ENCODE measurements around the gene CLN6.
"Not testable (repeated sequence)": the region's sequence is repeated elsewhere in the genome, so short reads cannot be mapped to it uniquely, and the experiment has no call there.

CLN6 gene

DNA sequence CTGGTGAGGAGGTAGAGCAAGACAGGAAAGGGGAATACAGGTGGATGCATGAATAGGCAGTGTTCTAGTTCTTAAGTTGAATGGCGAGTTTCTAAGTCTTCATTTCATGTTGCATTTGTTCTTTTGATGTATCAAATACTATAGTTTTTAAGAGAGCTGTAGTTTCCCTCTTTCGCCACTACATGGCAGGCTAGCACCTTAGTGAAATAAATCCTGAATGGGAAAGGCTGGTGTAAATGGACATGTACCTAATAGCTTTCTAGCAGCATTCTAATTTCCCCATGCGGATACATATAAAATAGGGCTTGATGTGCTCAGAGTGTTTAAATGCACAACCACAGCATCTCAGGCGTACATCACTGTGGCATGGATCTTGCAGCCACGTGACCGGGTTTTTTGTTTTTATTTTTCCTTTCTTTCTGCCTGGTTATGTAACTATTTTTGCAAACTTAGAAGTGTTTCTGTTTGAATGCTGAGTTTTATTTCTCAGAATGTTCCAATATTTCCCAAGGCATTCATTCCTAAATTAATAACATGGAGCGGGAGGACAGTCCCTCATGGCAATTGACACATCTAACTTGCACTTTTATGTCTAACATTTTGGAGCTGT, 23.5 kb upstream of the CLN6 start:
- DNase-seq = peak; percentile 72

DNA sequence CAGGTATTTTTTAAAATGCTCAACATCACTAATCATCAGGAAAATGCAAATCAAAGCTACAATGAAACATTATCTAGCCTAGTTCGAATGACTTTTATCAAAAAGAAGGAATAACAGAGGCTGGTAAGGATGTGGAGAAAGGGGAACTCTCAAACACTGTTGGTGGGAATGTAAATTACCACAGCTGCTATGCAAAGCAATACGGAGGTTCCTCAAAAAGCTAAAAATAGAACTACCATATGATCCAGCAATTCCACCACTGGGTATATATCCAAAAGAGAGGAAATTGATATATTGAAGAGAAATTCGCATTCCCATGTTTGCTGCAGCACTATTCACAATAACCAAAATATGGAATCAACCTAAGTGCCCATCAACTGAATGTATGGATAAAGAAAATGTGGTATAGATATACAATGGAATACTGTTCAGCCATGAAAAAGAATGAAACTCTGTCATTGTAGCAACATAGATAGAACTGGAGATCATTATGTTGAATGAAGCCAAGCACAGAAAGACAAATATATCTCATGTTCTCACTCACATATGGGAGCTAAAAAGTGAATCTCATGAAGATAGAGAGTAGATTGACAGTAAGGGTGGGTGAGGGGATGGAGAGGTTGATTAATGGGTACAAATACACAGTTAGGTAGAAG, 19.7 kb upstream of the CLN6 start:
- DNase-seq = no peak

DNA sequence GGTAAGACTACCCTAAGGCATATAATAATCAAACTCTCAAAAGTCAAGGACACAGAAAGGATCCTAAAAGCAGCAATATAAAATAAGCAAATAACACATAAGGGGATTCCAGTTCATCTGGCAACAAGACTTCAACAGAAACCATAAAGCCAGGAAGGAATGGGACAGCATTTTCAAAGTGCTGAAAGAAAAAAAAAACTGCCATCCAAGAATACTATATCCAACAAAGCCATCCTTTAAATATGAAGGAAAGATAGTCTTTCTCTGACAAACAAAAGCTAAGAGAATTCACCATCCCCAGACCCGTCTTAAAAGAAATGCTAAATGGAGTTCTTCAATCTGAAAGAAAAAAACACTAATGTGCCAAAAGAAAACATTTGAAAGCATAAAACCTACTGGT, 14.7 kb upstream of the CLN6 start:
- no peak for DNase-seq

DNA sequence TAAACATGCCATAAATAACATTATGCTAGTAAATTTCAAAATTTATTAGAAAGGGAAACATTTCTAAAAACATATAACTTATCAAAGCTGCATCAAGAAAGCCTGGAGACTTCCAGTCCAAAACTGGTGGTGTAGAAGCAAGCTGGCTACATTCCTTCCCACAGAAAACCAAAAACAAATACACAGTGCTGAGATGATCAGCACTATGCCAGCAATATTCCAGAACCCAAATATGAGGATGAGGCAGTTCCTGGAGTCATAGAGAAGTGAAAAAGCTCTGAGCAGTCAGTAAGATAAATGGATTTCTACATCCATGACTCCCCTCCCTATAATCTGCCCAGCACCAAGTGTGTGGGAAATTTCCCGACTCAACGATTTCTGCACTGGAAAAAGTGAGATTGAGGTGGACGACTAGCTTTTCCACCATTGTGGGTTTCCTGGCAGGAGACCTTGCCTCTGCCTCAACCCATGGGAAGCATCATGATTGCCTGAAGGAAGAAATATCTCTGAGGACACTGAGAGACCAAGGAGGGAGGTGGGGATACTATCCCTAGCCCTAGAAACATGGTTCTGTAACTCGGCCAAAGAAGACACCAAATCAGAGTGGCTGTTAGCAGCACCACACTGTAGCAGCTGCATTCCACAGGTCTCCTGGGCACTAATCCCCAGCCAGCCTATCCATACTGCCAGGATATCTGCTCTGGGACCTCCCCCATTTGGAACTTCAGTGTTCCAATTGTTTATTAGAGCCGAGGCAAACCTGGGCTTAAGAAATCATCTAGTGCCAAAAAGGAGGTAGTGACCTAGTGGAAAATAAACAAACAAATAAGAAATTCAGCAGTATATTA, 11.8 kb upstream of the CLN6 start:
- DNase-seq = no peak

DNA sequence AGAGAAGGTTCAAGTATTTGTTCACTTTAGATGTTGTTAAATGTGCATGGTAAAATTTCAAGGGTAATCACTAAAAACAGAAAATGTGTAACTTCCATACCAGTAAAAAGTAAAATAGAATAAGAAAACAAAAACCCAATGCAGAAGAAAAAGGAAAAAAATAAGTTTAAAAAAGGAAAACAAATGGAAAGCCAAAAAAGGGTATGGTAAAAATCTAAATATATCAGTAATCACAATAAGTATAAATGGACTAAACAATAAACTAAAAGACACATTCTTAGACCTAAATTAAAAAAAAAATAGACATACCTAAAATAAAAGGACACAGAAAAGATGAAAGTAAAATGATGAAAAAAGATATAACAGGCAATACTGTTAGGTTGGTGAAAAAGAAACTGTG, 9.5 kb upstream of the CLN6 start:
- DNase-seq = no peak

DNA sequence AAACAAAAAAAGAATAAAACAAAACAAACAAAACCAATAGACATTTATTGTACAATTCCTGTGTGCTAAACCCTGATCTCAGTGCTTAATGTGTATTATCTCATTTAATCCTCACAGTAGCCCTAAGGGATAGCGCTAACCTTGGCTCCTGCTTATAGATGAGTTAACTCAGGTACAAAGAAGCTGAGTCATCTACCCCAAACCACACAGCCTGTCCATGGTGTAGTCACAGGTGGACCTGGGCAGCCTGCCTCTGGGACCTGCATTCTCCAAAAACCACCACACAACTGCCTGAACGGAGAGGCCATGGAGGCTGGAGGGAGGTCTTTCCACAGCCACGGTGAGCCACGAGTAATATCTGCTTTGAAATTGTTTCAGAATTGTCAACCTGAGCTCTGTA, 5.5 kb upstream of the CLN6 start:
- no peak for DNase-seq

DNA sequence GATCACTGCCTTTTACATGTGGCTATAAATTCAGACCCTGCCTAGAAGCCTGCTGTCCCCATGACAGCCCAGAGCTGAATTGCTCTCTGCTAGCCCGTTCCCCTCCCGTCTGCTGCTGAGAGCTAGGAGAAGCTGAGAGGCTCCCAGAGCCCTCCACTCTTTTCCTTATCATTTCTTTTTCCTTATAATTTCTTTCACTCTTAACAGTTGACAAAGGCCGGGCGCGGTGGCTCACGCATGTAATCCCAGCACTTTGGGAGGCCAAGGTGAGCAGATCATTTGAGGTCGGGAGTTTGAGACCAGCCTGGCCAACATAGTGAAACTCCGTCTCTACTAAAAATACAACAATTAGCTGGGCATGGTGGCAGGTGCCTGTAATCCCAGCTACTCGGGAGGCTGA, 5.0 kb upstream of the CLN6 start:
- not testable (repeated sequence) for DNase-seq

DNA sequence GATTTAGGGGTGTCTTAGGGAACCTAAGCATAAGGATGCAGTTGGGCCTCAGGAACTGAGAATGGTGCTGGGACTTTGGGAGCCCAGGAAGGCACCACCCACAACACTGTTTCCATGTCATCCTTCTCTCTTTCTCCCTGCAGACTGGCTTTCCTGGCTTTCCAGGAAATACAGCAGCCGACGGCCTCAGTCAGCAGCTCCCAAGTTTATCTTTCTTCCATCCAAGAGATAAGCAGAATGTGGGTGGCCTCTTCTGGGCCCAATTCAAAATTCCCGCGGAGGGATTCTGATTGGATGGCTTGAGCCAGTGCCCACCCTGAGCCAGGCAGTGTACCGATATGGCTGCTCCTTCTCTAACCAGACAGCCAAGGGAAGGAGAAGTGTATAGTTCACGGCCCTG, 4.5 kb upstream of the CLN6 start:
- no peak for DNase-seq

DNA sequence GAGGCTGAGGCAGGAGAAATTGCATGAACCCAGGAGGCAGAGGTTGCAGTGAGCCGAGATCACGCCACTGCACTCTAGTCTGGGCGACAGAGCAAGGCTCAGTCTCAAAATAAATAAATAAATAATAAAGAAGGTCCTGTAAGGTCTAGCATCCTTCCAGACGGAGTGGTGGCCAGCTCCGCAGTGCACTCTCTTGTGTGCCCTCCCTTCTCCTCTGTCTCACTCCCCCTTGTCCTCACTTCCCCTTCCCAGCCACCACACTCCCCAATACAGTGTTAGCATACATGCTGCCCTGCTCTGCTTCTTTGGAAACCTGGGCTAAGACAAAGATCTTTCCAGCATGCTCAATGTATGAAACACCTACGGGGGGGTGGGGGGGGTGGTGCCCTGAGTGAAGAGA, 3.4 kb upstream of the CLN6 start:
- DNase-seq = no peak

DNA sequence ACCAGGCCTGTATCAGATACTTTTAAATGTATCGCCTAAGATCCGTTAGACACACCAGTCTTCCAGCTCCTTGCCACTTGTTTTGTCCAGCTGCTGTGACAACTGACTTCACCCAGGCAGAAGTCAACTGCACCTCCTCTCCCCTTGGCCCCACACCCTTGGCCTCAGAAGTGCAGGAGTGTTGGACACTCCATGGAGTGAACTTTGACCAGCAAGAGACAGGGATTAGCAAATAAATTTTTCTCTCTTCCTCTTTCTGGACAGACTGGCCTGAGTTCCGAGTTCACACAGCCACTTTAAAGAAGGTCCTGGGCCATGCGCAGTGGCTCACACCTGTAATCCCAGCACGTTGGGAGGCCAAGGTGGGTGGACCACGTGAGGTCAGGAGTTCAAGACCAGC, 2.9 kb upstream of the CLN6 start:
- no peak for DNase-seq

DNA sequence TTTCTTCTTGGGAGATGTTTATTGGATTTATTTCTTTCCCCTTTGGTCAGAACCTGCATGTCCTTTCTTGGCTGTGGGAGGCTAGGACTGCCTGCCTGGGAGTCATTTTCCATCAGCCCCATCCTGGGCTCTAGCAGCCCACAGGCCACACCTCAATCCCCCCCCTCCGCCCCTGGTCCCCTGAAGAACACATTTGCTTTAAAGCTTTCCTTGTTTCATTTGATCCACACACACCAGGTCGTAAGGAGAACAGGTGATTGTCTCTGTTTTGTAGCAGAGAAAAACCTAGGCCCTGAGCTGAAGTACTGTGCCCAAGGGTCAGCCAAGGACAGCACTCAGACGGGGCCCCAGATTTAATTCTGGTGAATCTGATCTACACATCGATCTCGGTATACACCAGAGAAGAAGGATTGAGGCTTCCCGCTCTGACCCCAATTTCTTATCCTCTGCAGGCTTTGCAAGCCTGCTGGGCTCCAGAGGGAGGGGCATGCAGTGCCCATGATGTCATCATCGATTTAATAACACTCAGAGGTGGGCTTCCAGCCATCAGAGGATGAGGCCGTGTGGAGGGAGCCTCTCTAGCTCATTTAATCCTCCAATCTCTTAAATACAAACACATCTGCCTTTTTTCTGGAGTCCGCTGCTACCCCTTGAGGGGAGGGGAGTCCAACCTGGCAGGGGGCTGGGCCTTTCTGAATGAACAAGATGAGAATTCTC, 1.7 kb upstream of the CLN6 start:
- DNase-seq = no peak

DNA sequence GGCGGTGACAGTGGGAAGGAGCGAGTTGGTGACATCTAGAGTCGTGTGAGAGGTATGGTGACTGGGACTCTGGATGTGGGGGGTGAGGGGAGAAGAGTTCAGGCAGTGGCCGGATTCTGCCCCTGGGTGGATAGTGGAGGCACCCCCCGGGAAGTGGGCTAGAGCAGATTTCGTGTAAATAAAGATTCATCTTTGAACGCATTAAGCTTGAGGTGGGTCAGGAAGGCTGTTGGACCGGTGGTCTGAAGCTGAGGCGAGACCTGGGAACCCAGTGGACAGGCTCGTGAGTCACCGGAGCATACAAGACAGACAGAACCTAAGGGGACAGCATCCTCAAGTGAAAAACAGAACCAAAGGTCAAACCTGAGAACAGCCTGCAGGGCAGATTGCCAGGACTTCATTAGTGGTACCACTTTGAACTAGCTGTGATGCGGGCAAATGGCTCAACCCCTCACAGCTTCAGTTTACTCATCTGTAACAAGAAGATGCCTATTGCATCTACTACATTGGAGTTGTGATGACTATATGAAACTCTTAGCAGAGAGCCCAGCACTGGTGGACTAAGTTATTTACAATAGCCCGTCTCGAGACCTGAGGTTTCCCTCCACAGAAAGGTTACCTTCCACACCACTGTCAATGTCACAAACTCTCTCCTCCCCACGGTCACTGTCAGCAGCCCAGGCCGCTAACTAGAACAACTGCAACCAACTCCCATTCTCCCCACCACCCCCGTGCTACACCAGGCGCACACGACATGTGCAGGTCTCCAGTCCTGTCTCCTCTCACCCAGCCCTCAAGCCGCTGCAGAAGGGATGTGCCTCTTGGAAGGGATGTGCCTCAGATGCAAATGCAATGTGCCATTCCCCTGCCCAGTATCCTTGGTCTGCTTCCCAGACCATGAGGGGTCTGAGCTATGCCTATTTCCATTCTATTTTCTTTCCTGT, 901 bp upstream of the CLN6 start:
- DNase-seq = no peak

DNA sequence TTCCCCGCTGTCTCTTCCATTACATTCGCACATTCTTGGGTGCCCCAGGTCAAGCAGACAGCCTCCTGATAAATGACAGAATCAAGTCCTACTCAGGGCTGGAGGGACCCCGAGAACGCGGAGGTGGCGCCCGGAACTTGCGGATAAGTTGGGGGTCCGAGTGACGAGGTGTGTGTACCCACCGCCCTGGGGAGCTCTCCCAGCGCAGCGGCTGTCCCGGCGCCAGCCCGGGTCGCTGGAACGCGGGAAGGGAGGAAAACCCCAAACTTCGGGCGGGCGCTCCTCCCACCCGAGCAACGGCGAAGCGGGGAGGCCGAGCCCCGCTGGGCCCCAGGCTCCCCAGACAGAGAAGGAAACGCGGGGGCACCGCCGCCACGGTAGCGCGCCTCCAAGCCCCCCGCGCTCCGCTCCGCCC, 550 bp downstream of the CLN6 start:
- DNase-seq = no peak

DNA sequence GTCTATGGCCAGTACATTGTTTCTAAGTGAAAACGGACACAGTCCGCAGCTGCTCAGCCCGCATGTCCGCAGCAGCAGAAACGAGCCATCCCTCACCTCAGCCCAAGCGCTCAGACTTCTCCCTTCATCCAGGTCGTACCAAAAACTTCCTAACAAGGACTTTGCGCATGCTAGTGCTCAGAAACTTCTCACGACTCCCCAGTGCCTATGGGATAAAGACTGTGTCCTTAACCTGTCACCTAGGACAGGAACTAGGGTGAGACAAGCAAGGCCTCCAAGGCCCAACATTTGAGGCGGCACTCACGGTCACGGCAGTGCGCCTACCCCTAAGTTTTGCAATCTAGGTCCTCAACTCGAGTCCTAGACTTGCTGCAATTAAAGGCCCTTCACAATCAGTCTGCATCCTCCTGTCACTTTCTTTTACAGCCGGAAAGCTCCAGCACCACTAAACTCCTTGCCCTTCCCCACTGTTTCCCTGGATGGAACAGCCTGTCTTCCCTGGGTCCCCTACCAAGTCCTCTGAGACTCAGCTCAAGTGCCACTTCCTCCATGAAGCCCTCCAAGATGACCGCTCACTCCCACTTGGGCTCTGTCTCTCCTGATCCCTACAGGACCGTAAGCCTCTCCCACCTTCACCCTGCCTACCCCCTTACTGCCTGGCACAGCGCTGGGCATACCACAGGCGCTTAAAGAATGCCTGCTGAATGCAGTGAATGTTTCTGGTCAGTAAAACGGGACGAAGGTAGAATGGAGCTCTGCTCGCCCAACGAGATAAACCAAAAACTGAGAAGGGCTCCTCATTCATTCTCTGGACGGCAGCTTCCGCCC, 1.2 kb downstream of the CLN6 start:
- DNase-seq = no peak

DNA sequence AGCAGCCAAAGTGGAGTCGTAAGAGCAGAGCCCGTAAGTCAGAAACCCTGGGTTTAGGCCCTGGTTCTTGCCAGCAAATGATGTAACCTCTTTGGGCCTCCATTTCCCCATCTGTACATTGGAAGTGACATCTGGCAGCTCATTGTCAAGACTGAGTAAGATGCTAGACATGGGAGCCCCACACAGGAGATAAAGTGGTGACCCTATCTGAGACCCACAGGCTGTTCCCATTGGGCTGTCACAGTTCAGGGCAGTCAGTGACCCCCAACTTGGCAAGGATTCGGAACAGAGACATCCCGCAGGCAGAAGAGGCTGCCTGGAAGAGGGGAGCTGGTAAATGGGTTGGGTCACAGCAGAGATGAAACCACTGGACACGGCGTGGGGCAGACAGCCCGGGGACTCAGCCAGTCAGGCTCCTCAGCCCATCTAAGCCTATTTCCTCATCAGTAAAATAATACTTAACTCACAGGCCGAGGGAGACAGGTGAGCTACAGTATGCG, 1.8 kb downstream of the CLN6 start:
- no peak for DNase-seq

DNA sequence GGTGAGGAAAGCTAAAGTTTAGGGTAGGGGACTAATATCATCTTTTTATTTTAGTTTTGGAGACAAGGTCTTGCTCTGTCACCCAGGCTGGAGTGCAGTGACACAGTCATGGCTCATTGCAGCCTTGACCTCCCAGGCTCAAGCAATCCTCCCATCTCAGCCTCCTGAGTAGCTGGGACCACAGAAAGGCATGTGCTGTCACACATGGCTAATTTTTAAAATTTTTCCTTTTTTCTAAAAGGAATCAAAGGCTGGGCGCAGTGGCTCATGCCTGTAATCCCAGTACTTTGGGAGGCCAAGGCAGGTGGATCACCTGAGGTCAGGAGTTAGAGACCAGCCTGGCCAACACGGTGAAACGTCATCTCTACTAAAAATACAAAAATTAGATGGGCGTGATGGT, 4.1 kb downstream of the CLN6 start:
- DNase-seq = not testable (repeated sequence)

DNA sequence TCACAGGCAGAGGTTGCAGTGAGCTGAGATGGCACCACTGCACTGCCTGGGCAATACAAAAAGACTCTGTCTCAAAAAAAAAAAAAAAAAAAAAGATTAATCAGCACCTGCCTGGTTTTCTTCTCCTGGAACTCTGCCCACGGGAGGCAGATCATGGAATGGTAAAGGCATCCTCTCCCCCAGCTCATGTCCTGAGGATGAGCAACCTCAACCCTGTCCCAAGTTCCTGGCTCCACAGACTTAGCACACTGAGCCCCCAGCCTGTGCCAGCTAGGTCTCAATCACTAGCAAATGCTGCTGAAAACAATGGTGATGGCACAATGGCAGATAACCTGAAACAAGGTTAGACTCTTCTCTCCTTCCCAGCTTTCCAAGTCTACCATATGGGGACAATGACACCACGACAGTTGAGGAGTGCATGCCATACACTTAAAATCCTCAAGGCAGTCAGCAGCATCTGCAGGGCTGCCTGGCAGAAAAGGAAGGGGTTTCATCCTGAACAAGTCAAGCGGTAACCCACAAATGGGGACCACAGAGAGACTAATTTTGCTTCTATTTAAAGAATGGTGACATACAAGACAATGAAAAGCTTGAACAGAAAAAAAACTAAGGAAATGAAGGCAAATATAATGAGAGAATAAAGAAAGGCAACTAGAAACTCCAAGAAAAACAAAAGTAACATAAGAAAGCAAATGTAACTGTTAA, 4.8 kb downstream of the CLN6 start:
- DNase-seq = no peak

DNA sequence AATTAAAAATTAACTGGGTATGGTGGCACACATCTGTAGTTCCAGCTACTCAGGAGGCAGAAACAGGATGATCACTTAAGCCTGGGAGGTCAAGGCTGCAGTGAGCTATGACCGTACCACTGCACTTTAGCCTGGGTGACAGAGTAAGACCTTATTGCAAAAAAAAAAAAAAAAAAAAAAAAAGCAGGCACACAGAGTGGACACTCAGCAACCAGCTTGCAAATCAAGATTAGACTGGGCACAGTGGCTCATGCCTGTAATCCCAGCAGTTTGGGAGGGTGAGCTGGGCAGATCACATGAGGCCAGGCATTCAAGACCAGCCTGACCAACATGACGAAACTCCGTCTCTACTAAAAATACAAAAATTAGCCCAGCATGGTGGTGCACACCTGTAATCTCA, 5.4 kb downstream of the CLN6 start:
- no peak for DNase-seq

DNA sequence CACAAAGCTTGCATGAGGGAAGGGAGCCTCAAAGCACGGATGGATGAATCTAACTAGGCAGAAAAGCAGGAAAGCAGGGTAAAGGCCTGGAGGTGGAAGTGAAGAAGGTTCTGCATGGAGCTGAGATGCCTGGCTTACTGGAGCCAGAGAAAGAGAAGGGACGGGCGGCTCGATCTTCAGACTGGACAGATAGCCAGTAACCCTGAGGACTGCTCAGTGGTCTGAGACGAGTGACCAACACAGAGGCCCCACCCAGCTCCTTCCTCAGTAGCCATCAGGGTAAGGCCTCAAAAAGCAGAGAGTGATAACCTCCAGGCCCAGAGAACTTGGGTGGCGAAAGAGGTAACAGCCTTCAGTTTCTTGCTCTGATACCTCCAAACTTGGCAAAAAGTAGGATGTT, 6.4 kb downstream of the CLN6 start:
- no peak for DNase-seq

DNA sequence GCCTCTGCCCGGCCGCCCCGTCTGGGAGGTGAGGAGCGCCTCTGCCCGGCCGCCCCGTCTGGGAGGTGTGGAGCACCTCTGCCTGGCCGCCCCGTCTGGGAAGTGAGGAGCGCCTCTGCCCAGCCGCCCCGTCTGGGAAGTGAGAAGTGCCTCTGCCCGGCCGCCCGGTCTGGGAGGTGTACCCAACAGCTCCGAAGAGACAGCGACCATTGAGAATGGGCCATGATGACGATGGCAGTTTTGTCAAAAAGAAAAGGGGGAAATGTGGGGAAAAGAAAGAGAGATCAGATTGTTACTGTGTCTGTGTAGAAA, 7.1 kb downstream of the CLN6 start:
- DNase-seq = not testable (repeated sequence)
